NAMALWA (cell line): ENCODE results near the gene GIMAP1.
"Not testable (repeated sequence)": the region's sequence is repeated elsewhere in the genome, so short reads cannot be mapped to it uniquely, and the experiment has no call there.

Source experiments
- DNase-seq: peaks from one replicate; pipeline ENCODE4 v3.0.0-alpha.2; 2015; ENCODE audit warnings: low spot score

Gene GIMAP1

DNA sequence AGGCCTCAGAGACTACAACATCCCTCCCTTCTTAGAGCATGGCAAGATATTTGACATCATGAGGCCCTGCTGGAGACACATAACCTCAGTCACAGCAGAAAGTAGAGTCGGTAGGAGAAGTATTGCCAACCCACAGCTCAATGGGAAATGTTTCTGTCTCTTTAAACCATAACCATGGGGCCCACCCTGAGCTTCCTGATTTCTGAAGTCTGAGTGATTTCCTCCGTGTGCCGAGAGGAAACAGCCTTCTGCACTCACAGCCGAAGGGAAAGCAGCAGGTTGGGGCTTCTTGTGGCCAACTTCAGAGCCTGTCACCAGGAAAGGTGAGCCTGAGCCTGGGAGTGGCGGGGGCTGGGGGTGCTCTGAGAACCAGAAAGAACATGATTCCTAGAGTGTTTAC is at the start of gene GIMAP1:
GIMAP1 (plus strand) TSS at position 246 of the 400 bp plus-strand sequence. CDS start 2,435 bp downstream, outside the sequence.
- DNase-seq: no peak

DNA sequence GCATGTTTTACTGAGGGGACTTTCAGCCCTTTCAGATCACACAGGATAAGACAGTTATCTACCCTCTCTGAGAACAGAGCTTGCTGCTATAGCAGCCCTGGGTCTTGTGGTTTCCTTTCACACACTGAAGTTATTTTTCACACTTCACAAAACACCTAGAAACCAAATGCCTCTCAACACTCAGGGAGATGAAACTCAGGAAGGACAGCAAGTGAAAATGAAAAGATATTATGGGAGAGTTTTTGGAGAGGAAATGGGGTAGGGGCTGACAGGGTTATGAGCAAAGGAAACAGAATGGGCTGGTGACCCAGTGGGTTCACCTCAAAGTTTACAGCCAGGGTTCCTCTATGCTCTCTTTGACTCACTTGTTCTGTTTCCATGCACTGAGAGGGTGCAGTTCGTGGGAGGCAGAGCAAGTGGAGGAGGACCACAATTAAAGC is 47.9 kb upstream of the GIMAP1 start:
- no peak for DNase-seq

DNA sequence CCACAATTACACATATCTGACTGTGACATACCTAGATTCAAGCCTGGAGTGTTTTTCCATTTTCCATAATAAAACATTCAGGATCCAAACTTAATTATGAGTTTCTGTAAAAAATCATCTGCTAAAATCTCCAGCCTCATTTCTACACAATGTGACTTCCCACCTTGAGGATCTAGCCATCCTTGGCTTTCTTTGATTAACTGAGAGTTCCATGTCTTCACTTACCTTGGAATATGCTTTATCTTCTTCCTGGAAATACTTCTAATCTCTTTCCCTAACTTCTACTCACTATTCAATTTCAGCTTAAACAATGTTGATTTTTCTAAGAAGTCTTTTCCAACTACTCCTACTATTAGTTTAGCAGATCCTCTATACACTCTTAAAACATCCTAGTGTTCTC is 47.4 kb upstream of the GIMAP1 start:
- DNase-seq: no peak

DNA sequence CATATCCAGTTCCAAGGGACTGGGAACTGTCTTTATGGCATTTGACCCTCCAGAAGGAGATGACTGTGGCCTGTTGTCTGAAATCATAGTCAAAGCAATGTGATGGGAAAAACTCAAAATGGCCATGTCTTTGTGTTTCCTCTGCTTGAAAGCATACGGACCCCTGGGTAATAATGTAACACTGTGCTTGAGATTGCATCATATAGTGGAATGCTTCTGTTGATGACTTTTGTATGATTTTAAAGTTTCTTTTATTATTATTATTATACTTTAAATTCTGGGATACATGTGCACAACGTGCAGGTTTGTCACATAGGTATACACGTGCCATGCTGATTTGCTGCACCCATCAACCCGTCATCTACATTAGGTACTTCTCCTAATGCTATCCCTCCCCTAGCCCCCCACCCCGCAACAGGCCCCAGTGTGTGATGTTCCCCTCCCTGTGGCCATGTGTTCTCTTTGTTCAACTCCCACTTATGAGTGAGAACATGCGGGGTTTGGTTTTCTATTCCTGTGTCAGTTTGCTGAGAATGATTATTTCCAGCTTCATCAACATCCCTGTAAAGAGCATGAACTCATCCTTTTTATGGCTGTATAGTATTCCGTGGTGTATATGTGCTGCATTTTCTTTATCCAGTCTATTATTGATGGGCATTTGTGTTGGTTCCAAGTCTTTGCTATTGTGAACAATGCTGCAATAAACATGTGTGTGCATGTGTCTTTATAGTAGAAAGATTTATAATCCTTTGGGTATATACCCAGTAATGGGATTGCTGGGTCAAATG is 44.4 kb upstream of the GIMAP1 start:
- not testable (repeated sequence) for DNase-seq

DNA sequence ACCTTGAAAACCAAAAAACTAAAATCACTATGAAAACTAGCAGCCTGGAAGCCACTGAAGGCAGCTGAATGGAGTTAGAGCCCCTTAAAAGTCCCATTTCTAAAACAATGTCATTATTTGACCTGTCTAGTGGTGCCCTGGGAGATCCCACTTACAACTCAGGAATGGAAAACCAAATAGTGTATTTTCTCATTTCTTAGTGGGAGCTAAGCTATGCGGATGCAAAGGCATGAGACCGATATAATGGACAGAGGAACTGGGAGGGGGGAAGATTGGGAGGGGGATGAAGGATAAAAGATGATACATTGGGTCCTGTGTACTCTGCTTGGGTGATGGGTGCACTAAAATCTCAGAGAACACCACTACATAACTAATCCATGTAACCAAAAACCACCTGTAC is 40.7 kb upstream of the GIMAP1 start:
- DNase-seq: no peak

DNA sequence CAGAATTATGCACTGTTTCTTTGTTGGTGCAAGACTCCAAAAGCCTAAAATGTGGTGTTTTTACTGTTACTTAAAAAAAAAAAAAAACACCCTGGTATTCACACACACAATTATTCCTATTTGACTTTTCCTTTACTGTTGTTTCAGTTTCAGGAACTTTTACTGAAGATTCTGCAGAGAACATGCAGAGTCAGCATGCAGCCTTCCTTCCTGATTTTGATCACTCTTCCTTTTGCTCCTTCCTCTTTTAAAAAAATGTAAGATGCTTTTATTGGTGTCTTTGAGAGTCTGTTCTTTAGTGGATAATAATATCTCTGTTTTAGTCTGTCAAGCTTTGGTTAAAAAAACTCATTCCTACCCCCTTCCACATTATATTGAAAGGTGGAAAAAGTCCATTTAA is 40.1 kb upstream of the GIMAP1 start:
- DNase-seq: not testable (repeated sequence)

DNA sequence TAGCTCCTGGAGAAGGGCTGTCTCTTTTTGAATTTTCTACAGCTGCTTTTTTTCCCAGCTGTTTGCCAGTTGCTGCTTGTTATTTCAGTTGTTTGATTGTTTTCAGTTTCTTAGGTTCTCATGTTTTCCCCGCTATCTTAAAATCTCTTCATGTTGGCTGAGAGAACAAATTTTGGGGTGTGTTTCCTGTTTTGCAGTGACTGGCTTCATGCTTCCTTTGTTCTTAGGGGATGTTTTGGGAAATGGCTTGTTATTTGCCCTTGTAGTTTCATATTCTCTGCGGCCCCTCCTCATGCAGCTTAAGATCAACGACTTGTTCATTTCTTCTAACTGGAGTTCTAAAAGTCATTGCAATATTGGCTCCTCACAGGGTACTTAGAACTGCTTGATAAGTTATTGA is 39.6 kb upstream of the GIMAP1 start:
- DNase-seq: not testable (repeated sequence)

DNA sequence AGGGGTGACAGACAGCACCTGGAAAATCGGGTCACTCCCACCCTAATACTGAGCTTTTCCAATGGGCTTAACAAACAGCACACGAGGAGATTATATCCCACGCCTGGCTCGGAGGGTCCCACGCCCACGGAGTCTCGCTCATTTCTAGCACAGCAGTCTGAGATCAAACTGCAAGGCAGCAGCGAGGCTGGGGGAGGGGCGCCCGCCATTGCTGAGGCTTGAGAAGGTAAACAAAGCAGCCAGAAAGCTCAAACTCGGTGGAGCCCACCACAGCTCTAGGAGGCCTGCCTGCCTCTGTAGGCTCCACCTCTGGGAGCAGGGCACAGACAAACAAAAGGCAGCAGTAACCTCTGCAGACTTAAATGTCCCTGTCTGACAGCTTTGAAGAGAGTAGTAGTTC is 37.8 kb upstream of the GIMAP1 start:
- DNase-seq: not testable (repeated sequence)

DNA sequence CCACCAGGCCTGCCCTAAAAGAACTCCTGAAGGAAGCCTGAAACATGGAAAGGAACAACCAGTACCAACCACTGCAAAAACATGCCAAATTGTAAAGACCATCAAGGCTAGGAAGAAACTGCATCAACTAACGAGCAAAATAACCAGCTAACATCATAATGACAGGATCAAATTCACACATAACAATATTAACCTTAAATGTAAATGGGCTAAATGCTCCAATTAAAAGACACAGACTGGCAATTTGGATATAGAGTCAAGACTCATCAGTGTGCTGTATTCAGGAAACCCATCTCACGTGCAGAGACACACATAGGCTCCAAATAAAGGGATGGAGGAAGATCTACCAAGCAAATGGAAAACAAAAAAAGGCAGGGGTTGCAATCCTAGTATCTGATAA is 36.0 kb upstream of the GIMAP1 start:
- not testable (repeated sequence) for DNase-seq

DNA sequence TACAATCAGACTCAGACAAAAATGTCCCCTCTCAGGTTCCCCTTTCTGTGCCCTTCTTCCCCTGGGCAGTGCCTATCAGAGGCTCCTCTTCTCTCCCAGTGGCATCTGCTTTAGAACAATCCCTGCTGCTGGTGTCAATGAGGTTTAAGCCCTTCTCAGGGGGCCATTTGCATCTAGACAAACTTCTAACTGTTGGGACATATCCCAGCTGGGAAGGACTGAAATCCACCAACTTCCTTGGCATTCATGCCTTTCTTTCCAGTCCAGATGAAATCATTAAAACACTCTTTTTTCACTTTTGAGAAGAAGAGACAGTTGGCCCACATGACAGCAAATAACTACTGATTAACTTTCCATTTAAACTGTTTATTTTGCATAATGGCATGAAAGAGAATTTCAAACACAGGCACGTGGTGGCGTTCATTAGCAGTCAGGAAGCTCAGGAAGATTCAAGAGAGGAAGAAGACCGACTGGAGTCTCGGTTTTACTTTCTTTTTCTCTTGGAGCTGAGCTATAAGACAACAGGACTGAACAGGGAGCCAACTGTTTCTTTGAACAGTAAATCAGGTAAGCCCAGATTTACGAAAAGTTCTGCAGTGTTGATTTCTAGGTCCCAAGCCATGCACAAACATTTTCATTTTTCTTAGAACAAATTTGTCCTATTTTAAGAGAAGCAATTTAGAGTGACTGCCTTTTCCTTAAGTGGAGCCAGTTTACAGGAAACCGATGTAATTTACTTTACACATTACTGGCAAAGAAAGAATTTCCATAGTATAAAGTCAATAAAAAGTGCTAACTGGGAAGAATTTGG is 31.0 kb upstream of the GIMAP1 start, which contains the start of gene GIMAP2:
GIMAP2 (plus strand) TSS at position 488 of the 811 bp plus-strand sequence. CDS start 1,354 bp downstream, outside the sequence.
- peak; percentile 66 for DNase-seq

DNA sequence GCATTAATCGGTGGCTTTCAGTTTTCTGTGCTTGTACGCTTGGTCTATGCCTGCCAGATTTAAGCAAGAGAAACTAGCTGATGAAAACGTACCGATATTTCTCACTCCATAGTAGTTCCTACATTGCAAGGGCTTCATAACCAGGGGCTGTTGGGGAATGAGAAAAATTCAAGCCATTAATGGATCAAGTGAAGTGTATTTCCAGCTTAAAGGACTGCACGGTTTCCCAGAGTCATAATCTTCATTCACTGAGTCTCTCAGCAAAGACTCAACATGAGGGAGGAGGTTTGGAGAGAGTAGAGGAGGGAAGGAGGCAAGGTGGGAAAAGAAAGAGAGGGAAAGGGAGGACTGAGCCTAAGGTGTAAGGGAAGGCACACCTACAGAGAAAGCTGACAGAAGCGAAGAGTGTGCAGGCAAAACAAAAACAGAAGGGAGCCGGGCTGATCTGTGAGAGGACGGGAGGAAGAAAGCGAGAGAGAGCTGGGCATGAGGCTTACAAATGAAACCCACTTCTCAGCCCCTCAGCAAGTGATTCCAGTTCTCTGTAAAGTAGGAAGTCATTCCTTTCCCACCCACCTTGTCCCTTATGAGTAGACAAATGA is 30.3 kb upstream of the GIMAP1 start:
- no peak for DNase-seq

DNA sequence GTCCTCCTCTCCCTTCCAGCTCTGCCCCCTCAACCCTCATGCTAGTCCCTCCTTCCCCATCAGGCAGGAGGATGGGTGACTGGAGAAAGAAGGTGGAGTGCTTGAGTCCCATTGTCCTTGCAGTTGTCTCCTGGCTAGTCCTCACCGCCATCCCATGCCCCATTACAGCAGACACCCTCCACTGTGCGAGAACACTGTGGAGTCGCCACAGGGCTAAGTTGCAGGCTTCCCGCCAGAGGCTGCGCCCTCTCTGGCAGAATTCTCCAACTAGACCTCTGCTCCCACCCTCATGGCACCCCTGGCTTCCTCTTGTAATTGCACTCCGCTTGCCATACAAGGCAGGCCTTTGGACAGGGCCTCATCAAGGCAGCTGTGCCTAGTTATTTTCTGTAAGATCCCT is 27.8 kb upstream of the GIMAP1 start:
- no peak for DNase-seq

DNA sequence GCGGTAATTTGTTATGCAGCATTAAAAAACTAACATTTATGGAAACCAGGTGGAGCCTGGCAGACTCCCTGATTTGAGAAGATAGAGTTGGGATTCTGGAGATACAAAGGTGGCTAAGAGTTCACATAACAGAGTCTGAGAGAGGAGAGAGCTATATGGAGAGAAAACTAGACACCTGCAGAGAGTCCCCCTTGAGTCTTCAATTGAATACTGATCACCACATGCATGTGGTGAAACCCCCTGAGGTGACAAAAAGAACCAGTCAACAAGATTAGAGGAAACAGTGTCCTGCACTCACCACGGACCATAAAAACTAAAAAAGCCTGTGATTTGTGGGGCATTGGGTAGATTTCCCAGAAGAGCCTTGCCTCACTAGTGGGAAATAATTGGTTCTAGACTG is 20.8 kb upstream of the GIMAP1 start:
- DNase-seq: no peak

DNA sequence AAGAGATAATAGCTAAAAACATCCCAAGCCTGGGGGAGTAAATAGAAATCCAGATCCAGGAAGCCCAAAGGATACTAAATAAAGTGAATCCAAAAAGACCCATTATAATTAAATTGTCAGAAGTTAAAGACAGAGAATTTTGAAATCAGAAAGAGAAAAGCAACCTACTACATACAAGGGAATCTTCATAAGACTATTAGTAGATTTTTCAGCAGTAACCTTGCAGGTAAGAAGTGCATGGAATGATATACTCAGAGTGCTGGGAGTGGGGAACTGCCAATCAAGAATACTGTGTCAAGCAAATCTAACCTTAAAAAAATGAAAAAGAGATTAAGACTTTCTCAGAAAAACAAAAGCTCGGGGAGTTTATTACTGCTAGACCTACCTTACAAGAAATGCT is 13.2 kb upstream of the GIMAP1 start:
- DNase-seq: no peak

DNA sequence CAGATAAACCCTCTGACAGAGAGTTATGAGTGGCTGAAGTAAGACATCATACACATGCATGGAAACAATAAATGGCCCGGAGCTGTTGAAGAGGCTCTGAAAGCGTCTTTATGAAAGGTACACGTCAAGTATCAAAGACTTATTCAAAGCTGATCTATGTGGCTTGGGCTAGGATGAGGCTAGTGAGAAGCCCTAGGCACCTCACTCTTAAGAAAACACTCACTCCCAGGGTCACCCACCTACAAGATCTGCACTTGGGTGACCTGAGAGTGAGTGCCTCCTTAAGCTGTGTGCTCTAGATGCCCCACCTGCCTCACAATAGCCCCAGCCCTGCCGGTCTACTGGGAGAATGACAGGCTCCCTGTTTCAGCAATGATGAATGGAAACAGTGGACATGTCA is 1.1 kb upstream of the GIMAP1 start:
- DNase-seq: no peak

DNA sequence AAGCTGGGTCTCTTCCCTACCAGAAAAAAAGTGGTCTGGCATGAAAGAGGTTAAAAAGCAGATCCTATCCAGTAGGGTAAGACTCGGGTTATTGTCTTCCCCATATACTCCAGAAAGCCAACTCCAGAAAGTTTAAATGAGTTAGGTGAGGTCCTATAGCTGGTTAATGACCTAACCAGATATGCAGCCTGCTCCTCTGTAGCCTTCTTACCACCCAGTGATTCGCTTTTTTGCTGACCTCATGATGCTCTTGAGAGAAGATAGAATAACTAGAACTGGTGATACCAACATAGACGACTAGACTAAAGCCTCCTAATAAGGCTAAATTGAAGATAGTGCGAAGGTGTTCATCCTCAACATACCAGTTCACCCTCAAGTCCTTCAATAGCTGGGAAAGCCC is 675 bp upstream of the GIMAP1 start:
- DNase-seq: no peak

DNA sequence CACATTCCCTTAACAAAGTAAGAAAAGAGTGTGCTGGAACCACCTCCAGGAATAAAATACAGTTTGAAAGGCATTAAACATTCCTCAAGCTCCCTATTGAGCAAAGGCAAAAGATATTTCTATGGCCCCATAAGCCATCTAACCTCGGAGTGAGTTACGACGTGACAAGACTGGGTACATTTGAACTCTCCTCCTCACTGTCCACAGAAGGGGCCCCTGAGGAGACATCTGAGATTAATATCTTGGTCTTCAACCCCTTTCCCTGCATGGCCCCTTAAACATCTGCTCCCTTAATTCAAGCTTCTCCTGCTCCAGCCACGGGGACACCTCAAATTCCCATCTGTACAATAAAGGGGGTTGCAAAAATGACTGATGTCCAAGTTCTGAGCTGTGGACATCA is 526 bp downstream of the GIMAP1 start:
- DNase-seq: no peak

DNA sequence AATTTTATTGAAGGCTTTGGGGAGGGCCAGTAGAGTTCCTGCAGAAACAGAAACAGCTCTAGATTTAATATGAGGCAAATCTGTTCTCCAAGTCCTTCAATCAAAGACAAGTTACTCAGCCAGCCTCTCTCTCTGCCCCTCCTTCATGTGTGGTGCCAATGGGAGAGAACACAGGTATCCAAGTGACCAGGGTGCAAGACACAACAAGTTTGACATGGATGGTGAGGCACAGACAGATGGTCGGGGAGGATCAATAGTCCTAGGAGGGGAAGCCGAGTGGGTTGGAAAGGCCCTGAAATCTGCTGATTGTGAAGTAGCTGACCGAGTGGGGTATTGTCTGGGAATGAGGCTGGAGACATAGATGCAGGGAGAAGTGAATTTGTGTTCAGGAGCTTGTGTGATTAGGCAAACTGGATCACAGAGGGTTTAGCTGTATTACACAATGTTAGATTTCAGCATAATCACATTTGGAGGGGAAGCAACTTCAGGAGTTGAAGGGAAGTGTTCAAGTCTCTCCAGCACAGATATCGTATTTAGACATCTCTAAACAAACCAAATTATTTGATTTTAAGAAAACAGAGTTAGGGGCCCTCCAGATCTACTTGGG is 1.5 kb downstream of the GIMAP1 start:
- DNase-seq: no peak

DNA sequence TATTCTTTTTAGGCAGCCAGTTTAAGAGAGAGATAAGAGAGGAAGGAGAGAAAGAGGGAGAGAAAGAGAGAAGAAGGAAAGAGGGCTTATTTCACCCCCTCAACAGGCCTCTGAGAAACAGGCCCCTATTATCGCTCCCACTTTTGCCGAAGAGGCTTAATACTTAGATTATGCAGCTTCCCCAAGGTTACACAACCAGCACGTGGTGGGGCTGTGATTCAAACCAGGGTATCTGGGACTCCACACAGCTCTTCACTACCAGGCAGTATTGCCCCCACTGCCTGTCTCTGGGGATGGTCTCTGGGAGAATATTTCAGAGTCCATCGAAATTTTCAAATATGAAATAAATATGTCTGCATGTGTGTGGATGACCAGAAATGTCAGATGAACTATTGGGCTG is 3.0 kb downstream of the GIMAP1 start:
- no peak for DNase-seq

DNA sequence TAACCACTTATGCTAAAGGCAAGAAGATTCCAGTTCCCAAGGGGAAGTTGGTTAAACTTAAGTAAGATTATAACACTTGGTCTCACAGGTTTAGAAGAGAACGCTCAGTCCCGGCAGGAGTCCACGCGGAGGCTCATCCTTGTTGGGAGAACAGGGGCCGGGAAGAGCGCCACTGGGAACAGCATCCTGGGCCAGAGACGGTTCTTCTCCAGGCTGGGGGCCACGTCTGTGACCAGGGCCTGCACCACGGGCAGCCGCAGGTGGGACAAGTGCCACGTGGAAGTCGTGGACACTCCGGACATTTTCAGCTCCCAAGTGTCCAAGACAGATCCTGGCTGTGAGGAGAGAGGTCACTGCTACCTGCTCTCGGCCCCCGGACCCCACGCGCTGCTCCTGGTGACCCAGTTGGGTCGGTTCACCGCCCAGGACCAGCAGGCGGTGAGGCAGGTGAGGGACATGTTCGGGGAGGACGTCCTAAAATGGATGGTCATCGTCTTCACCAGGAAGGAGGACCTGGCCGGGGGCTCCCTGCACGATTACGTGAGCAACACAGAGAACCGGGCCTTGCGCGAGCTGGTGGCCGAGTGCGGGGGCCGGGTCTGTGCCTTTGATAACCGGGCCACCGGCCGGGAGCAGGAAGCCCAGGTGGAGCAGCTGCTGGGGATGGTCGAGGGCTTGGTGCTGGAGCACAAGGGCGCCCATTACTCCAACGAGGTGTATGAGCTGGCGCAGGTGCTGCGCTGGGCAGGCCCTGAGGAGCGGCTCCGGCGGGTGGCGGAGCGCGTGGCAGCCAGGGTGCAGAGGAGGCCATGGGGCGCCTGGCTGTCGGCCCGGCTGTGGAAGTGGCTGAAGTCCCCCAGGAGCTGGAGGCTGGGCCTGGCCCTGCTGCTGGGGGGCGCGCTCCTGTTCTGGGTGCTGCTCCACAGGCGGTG is 3.8 kb downstream of the GIMAP1 start:
- DNase-seq: no peak

DNA sequence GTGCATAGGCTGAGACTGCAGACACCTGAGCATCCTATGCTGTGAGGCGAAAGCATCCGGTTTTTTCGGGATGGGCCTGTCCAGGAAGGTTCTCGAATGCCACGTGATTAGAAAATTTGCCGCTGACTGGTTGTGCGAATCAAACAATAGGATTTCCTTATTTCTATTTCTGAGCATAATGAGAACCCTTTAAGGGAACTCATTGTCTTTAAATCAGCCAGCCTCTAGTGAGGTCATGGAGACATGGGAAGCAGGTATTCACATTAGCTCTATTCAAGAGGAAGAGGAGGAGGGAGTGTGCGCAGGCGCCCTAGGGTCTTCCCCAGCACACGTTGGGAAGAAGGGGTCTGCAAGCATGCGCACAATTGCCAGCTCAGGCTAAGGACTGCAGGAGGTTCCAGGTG is 5.6 kb downstream of the GIMAP1 start:
- no peak for DNase-seq
